Neutrophil (primary cell): Measurements from ENCODE around the gene MATK.

Experiments
- H3K27ac ChIP-seq: fragments of 200-600 bp; sonication (generic); 2 replicates; pipeline ENCODE4 v1.5.1; 2016; ENCODE audit warnings: mild to moderate bottlenecking, moderate library complexity
- H3K27me3 ChIP-seq: fragments of 200-600 bp; sonication (generic); 2 replicates; pipeline ENCODE4 v1.6.0; 2016; ENCODE audit warnings: mild to moderate bottlenecking
- H3K36me3 ChIP-seq: fragments of 200-600 bp; sonication (generic); 2 replicates; pipeline ENCODE4 v1.5.1; 2017
- H3K4me1 ChIP-seq, 2 experiments: fragments of 200-600 bp in 1 of 2; sonication (generic) in 1 of 2; 1 replicate in 1 of 2; 2 replicates in 1 of 2; pipeline versions ENCODE4 v1.5.1 to v1.6.1; 2013 to 2016; ENCODE audit warnings: low read depth in 1 of 2, low read length in 1 of 2, mild to moderate bottlenecking in 1 of 2, moderate library complexity in 1 of 2; ENCODE audit not compliant: control insufficient read depth in 1 of 2, insufficient read depth in 1 of 2
- H3K4me3 ChIP-seq, 2 experiments: fragments of 200-600 bp in 1 of 2; sonication (generic) in 1 of 2; 1 replicate in 1 of 2; 2 replicates in 1 of 2; pipeline ENCODE4 v1.5.1; 2013 to 2016; ENCODE audit warnings: low read depth in 1 of 2, low read length in 1 of 2, mild to moderate bottlenecking in 1 of 2, moderate library complexity in 1 of 2
- H3K9me3 ChIP-seq: fragments of 200-600 bp; sonication (generic); 2 replicates; pipeline ENCODE4 v1.5.1; 2016
- CTCF ChIP-seq: fragments of 200-600 bp; sonication (generic); IDR thresholded peaks from 2 replicates; pipeline ENCODE4 v1.5.1; 2016; ENCODE audit warnings: antibody characterized with exemption

The MATK gene

GRCh38 chr19:3736106-3736724 is 50.0 kb downstream of the MATK start:
- H3K27ac ChIP-seq: no peak overlapping the region
- H3K36me3 ChIP-seq: no peaks in the 10 kb centered on the region
- no peak overlapping the region for H3K4me3 ChIP-seq
- no peaks in the 10 kb centered on the region for H3K4me1 ChIP-seq
- H3K9me3 ChIP-seq: no peaks in the 10 kb centered on the region
- H3K27me3 ChIP-seq: peaks cover 5% of the 10 kb centered on the region
- no peak for TF ChIP-seq CTCF

- Histone ChIP-seq H3K4me1 (no peaks in the 10 kb centered on the region), H3K27me3 (peaks cover 5% of the 10 kb centered on the region), H3K4me3 (no peak overlapping the region), H3K36me3 (no peaks in the 10 kb centered on the region), H3K9me3 (no peaks in the 10 kb centered on the region), H3K27ac (no peak overlapping the region)
- no peak for TF ChIP-seq CTCF
Measured at GRCh38 chr19:3734310-3734600, 51.9 kb downstream of the MATK start.

- no peaks in the 10 kb centered on the region for H3K36me3 ChIP-seq
- H3K4me3 ChIP-seq: no peak overlapping the region
Measured at GRCh38 chr19:3733549-3734309, 52.5 kb downstream of the MATK start.

GRCh38 chr19:3732108-3732507 is 54.1 kb downstream of the MATK start:
- no peak overlapping the region for H3K27ac ChIP-seq
- no peak for TF ChIP-seq CTCF
- no peaks in the 10 kb centered on the region for H3K4me1 ChIP-seq
- no peak overlapping the region for H3K4me3 ChIP-seq
- H3K36me3 ChIP-seq: no peaks in the 10 kb centered on the region
- H3K27me3 ChIP-seq: peaks cover 5% of the 10 kb centered on the region
- H3K9me3 ChIP-seq: no peaks in the 10 kb centered on the region

More at GRCh38 chr19:3733549-3734309, 52.5 kb downstream of the MATK start:
- Histone ChIP-seq H3K27me3 (peaks cover 5% of the 10 kb centered on the region), H3K4me1 (no peaks in the 10 kb centered on the region), H3K9me3 (no peaks in the 10 kb centered on the region), H3K27ac (no peak overlapping the region)
- no peak for TF ChIP-seq CTCF

GRCh38 chr19:3730457-3730958 is 55.7 kb downstream of the MATK start:
- H3K4me3 ChIP-seq: no peak overlapping the region
- H3K9me3 ChIP-seq: no peaks in the 10 kb centered on the region
- H3K27ac ChIP-seq: no peak overlapping the region
- H3K27me3 ChIP-seq: peaks cover 14% of the 10 kb centered on the region
- no peaks in the 10 kb centered on the region for H3K36me3 ChIP-seq
- TF ChIP-seq CTCF: no peak
- no peaks in the 10 kb centered on the region for H3K4me1 ChIP-seq
